ENCODE data around the gene FEZF1.

GRCh38 chr7:122343601-122344302 lies 39.2 kb upstream of the FEZF1 start:
- no peak for TF ChIP-seq POLR2AphosphoS5 (IDR thresholded peaks at IDR 0.05; ENCODE audit: low read depth, low read length)
- TF ChIP-seq TAF1 (IDR thresholded peaks at IDR 0.05; ENCODE audit: borderline replicate concordance, insufficient read depth, low read length) = no peak
- TF ChIP-seq SIN3A (IDR thresholded peaks at IDR 0.05; ENCODE audit: borderline replicate concordance, insufficient read depth, low read length) = no peak
- no peak for TF ChIP-seq FOXP2 (optimal IDR thresholded peaks at IDR 0.05; ENCODE audit: borderline replicate concordance, extremely low read depth, extremely low read length, insufficient read depth)
- no peak for TF ChIP-seq REST (IDR thresholded peaks at IDR 0.05; ENCODE audit: insufficient read depth in 1 of 2, low read depth in 2 of 2, low read length in 2 of 2)

All from PFSK-1 (cell line).